SU-DHL-6 (cell line): ENCODE data around the gene ALCAM.

ENCODE experiments used
- EZH2phosphoT487 ChIP-seq: fragments of 200-600 bp; sonication (generic), shearing (Covaris generic); conservative IDR thresholded peaks from 2 replicates; pipeline ENCODE4 v1.6.1; 2018; ENCODE audit warnings: mild to moderate bottlenecking, antibody characterized with exemption, low read length, moderate library complexity, mixed read lengths
- TF ChIP-seq, protein P1 (sequence below): fragments of 200-600 bp; sonication (generic); IDR thresholded peaks from one replicate; pipeline ENCODE4 v1.5.1; 2017; ENCODE audit warnings: antibody characterized with exemption, mild to moderate bottlenecking, low read length, moderate library complexity; ENCODE audit not compliant: insufficient read depth, poor library complexity, severe bottlenecking

- TF ChIP-seq, protein P1, sequence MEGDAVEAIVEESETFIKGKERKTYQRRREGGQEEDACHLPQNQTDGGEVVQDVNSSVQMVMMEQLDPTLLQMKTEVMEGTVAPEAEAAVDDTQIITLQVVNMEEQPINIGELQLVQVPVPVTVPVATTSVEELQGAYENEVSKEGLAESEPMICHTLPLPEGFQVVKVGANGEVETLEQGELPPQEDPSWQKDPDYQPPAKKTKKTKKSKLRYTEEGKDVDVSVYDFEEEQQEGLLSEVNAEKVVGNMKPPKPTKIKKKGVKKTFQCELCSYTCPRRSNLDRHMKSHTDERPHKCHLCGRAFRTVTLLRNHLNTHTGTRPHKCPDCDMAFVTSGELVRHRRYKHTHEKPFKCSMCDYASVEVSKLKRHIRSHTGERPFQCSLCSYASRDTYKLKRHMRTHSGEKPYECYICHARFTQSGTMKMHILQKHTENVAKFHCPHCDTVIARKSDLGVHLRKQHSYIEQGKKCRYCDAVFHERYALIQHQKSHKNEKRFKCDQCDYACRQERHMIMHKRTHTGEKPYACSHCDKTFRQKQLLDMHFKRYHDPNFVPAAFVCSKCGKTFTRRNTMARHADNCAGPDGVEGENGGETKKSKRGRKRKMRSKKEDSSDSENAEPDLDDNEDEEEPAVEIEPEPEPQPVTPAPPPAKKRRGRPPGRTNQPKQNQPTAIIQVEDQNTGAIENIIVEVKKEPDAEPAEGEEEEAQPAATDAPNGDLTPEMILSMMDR = no peak
- no peak for TF ChIP-seq EZH2phosphoT487
These were observed 167.8 kb downstream of the ALCAM start for GRCh38 chr3:105534491-105534890.
